GM12878 (cell line): ENCODE data around the gene PDCD11. TPM values are rescaled to one million over a fixed set of nuclear protein-coding genes. Genes with fewer than 3 reads are reported as not detected.

Experiments
- ATAC-seq: fragments of 200-7000 bp; cut with Tn5 transposase; 3 replicates; pipeline ENCODE4 v1.9.1; 2020; ENCODE audit warnings: mild to moderate bottlenecking, moderate library complexity
- BruUV-seq: library from RNA; stranded (reverse); fragments of 400-500 nt; replicated peaks from 2 replicates; lab custom pipeline; 2021; lab: Mats Ljungman, UMichigan
- CTCF ChIA-PET: fragments of 300-600 bp; sonication (Branson Sonifier 250); formaldehyde crosslinking; extraction: SDS; loops from one replicate; lab custom pipeline; 2021; ENCODE audit warnings: inconsistent platforms; lab: Yijun Ruan, JAX
- POLR2A ChIA-PET: fragments of 350-600 bp; formaldehyde crosslinking; extraction: SDS; loops from one replicate; lab custom pipeline; 2021; ENCODE audit warnings: inconsistent platforms; lab: Charles Lee
- RAD21 ChIA-PET: fragments of 300-600 bp; sonication (Branson Sonifier 250); formaldehyde crosslinking; loops from one replicate; lab custom pipeline; 2023; ENCODE audit warnings: antibody characterized with exemption; ENCODE audit not compliant: unreplicated experiment; lab: Charles Lee
- SMC1A ChIA-PET: fragments of 300-600 bp; sonication (Branson Sonifier 250); formaldehyde crosslinking; loops from one replicate; lab custom pipeline; 2023; ENCODE audit not compliant: unreplicated experiment, uncharacterized antibody; lab: Charles Lee
- DNase-seq: peaks from one replicate; pipeline ENCODE4 v3.0.0-alpha.2; 2011; ENCODE audit warnings: low read depth, low spot score
- FAIRE-seq: peaks from 3 replicates; lab custom pipeline; 2011; peaks lifted over from hg19 to GRCh38; lab: Jason Lieb, UNC
- H2AFZ ChIP-seq: 2 replicates; pipeline ENCODE4 v1.6.0; 2011; ENCODE audit warnings: low read depth, low read length, control low read depth; ENCODE audit not compliant: control insufficient read depth
- H3K27ac ChIP-seq: 2 replicates; pipeline ENCODE4 v1.5.1; 2011; ENCODE audit warnings: control low read depth; ENCODE audit not compliant: control insufficient read depth, insufficient read depth
- H3K27me3 ChIP-seq, 2 experiments: replicated peaks in 1 of 2; 2 replicates each; pipeline versions ENCODE4 v1.6.0 to v1.6.1; 2011; ENCODE audit warnings: low read length in 1 of 2; ENCODE audit not compliant: control insufficient read depth in 2 of 2, insufficient read depth in 2 of 2
- H3K36me3 ChIP-seq, 2 experiments: 2 replicates each; pipeline ENCODE4 v1.5.1; 2011; ENCODE audit warnings: low read length in 1 of 2; ENCODE audit not compliant: control insufficient read depth in 2 of 2, insufficient read depth in 2 of 2
- H3K4me1 ChIP-seq: 2 replicates; pipeline ENCODE4 v1.6.1; 2011; ENCODE audit warnings: mild to moderate bottlenecking, low read length, moderate library complexity, mixed read lengths; ENCODE audit not compliant: control insufficient read depth, insufficient read depth
- H3K4me2 ChIP-seq: 2 replicates; pipeline ENCODE4 v1.6.0; 2011; ENCODE audit warnings: control low read depth; ENCODE audit not compliant: control insufficient read depth, insufficient read depth
- H3K4me3 ChIP-seq: fragments of 200-600 bp; sonication (generic); 2 replicates; pipeline ENCODE4 v1.5.1; 2016
- H3K79me2 ChIP-seq: 2 replicates; pipeline ENCODE4 v1.6.0; 2011; ENCODE audit warnings: low read length; ENCODE audit not compliant: control insufficient read depth, insufficient read depth
- H3K9ac ChIP-seq: 2 replicates; pipeline ENCODE4 v1.8.0; 2011; ENCODE audit warnings: low read length, control low read depth, mixed read lengths; ENCODE audit not compliant: control insufficient read depth, insufficient read depth
- H3K9me3 ChIP-seq: replicated peaks from 3 replicates; pipeline ENCODE4 v1.5.1; 2011; ENCODE audit warnings: mild to moderate bottlenecking, low read length; ENCODE audit not compliant: control insufficient read depth, insufficient read depth
- H4K20me1 ChIP-seq: 2 replicates; pipeline ENCODE4 v1.6.0; 2011; ENCODE audit not compliant: control insufficient read depth, insufficient read depth
- BRCA1 ChIP-seq: IDR thresholded peaks from 2 replicates; pipeline ENCODE4 v1.6.1; 2011; ENCODE audit warnings: low read depth, low read length, improper control_type of control experiment
- EGR1 ChIP-seq, 2 experiments: IDR thresholded peaks; 1 replicate in 1 of 2; 2 replicates in 1 of 2; pipeline ENCODE4 v1.6.1; 2011 to 2012; ENCODE audit warnings: low read depth in 2 of 2, low read length in 2 of 2, borderline replicate concordance in 1 of 2, mild to moderate bottlenecking in 1 of 2, moderate library complexity in 1 of 2
- JUND ChIP-seq: IDR thresholded peaks from 2 replicates; pipeline ENCODE4 v1.6.1; 2012; ENCODE audit warnings: low read depth, mild to moderate bottlenecking, low read length, improper control_type of control experiment, moderate library complexity
- KDM1A ChIP-seq: fragments of 200-600 bp; sonication (generic); IDR thresholded peaks from 2 replicates; pipeline ENCODE4 v1.6.1; 2016; ENCODE audit warnings: borderline replicate concordance
- LARP7 ChIP-seq: fragments of 450-650 bp; IDR thresholded peaks from 2 replicates; pipeline ENCODE4 v1.6.1; 2017; ENCODE audit warnings: mild to moderate bottlenecking
- MTA2 ChIP-seq: fragments of 450-650 bp; IDR thresholded peaks from 2 replicates; pipeline ENCODE4 v1.6.1; 2016; ENCODE audit warnings: low read depth, mild to moderate bottlenecking, moderate library complexity
- NR2C2 ChIP-seq: IDR thresholded peaks from 2 replicates; pipeline ENCODE4 v1.6.1; 2011; ENCODE audit warnings: borderline replicate concordance, low read depth; ENCODE audit not compliant: control insufficient read depth, insufficient read length
- POU2F2 ChIP-seq: IDR thresholded peaks from 3 replicates; pipeline ENCODE4 v1.6.1; 2011; ENCODE audit warnings: low read depth, mild to moderate bottlenecking, low read length, borderline replicate concordance
- REST ChIP-seq: IDR thresholded peaks from 2 replicates; pipeline ENCODE4 v1.6.1; 2012; ENCODE audit warnings: mild to moderate bottlenecking, low read depth, low read length
- STAT3 ChIP-seq: IDR thresholded peaks from 2 replicates; pipeline ENCODE4 v1.6.1; 2011; ENCODE audit warnings: low read depth, low read length, improper control_type of control experiment
- YY1 ChIP-seq: IDR thresholded peaks from 2 replicates; pipeline ENCODE4 v1.6.1; 2011; ENCODE audit warnings: low read depth, mild to moderate bottlenecking, low read length
- ZBED1 ChIP-seq: IDR thresholded peaks from 2 replicates; pipeline ENCODE4 v1.6.1; 2016; ENCODE audit warnings: borderline replicate concordance
- ZZZ3 ChIP-seq: IDR thresholded peaks from 2 replicates; pipeline ENCODE4 v1.6.1; 2011; ENCODE audit warnings: low read depth; ENCODE audit not compliant: control insufficient read depth, insufficient read length
- WGBS: methylation state at CpG from one replicate; pipeline ENCODE4 v1.1.6; 2016; ENCODE audit warnings: low lambda C conversion rate; ENCODE audit not compliant: insufficient replicate concordance, insufficient coverage; ENCODE audit errors: missing lambda C conversion rate; 5-methylcytosine and 5-hydroxymethylcytosine counted together
- in situ Hi-C: fragments of 300-500 bp; cut with MboI; formaldehyde crosslinking; loops from 9 replicates; pipeline ENCODE4 v1.14.3; 2018; ENCODE audit warnings: mixed read lengths
- intact Hi-C: fragments of 100-400 bp; cut with micrococcal nuclease; formaldehyde crosslinking; loops from one replicate; pipeline ENCODE4 v1.14.2; 2022; ENCODE audit not compliant: unreplicated experiment
- polyA plus RNA-seq, 11 experiments: library from polyadenylated mRNA; depleted of rRNA in 4 of 11; unstranded in 6 of 11; stranded (reverse) in 5 of 11; fragments of >200 nt; fragmentation: Nextera tagmentation in 4 of 11; fragmentation: Illumina TruSeq in 1 of 11; extraction: Ambion mirVana in 4 of 11; extraction: Trizol in 1 of 11; gene quantifications; 1 replicate in 1 of 11; 2 replicates in 10 of 11; pipeline versions ENCODE4 v1.2.1 to v1.2.3, GENCODE V29; 2011 to 2016; ENCODE audit warnings: inconsistent platforms in 2 of 11, missing spikeins in 2 of 11, low read depth in 1 of 11
- total RNA-seq, 4 experiments: library from RNA; depleted of rRNA in 3 of 4; stranded (reverse); fragments of >200 nt in 3 of 4; fragmentation: Illumina TruSeq in 1 of 4; extraction: Trizol in 1 of 4; gene quantifications; 2 replicates each; pipeline versions ENCODE4 v1.2.1 to v1.2.3, GENCODE V29; 2013 to 2021
- TF ChIP-seq, protein P1 (sequence below): IDR thresholded peaks from 2 replicates; pipeline ENCODE4 v1.6.1; 2012; ENCODE audit warnings: low read length, inconsistent platforms
- TF ChIP-seq, protein P2 (sequence below): IDR thresholded peaks from 2 replicates; pipeline ENCODE4 v1.6.1; 2012; ENCODE audit warnings: improper control_type of control experiment, low read depth, low read length; ENCODE audit not compliant: insufficient replicate concordance

The PDCD11 gene
- total and polyA plus RNA-seq, 10 of the 15 experiments (the other 5 are each of a cell fraction or from before 2014, with no cell fraction given): 13.9 to 69.7 (median 44.8) TPM

- WGBS: 79% methylated on average over 8 of the region's 8 CpGs
- intact Hi-C loops (no loop called here), in situ Hi-C loops (no loop called here)
- RAD21 ChIA-PET: no interaction called here
- ATAC-seq: no peak
- Histone ChIP-seq H3K27ac (no peak overlapping the region), H3K9ac (no peak overlapping the region), H3K36me3 (peaks cover 42 to 54% of the 10 kb centered on the region in 2 experiments), H3K4me2 (no peak overlapping the region), H3K4me1 (0 out of 2 replicates have a peak, but pooled peaks cover 2% of the 10 kb centered on the region), H3K9me3 (no peaks in the 10 kb centered on the region), H3K79me2 (no peaks in the 10 kb centered on the region), H2AFZ (no peak overlapping the region), H4K20me1 (no peaks in the 10 kb centered on the region), H3K27me3 (no peaks in the 10 kb centered on the region), H3K4me3 (no peak overlapping the region)
- POLR2A ChIA-PET: interaction anchor here (1.5 kb wide), 1 partner anchor 10 kb away, joined by 4 read pairs; no protein-coding TSS in a partner anchor
- no TSS peak for BruUV-seq
- no peak for DNase-seq
- CTCF ChIA-PET: interaction anchor here (1.1 to 17.8 kb wide), 2 partner anchors 14 to 36 kb away, joined by 3 to 163 read pairs; partner anchors contain the start of gene CALHM3
- SMC1A ChIA-PET: interaction anchor here (1.0 kb wide), 1 partner anchor 34 kb away, joined by 3 read pairs; no protein-coding TSS in a partner anchor
- FAIRE-seq: no peak
- TF ChIP-seq ZZZ3 (no peak), YY1 (no peak), EGR1 (IDR thresholded peaks at IDR 0.05; ENCODE audit: borderline replicate concordance in 1 of 2, low read depth in 2 of 2, low read length in 2 of 2) (no peak), LARP7 (no peak), JUND (no peak), KDM1A (no peak), NR2C2 (no peak), POU2F2 (no peak), REST (no peak), BRCA1 (no peak), MTA2 (no peak), ZBED1 (no peak), STAT3 (no peak)
- TF ChIP-seq, protein P1, sequence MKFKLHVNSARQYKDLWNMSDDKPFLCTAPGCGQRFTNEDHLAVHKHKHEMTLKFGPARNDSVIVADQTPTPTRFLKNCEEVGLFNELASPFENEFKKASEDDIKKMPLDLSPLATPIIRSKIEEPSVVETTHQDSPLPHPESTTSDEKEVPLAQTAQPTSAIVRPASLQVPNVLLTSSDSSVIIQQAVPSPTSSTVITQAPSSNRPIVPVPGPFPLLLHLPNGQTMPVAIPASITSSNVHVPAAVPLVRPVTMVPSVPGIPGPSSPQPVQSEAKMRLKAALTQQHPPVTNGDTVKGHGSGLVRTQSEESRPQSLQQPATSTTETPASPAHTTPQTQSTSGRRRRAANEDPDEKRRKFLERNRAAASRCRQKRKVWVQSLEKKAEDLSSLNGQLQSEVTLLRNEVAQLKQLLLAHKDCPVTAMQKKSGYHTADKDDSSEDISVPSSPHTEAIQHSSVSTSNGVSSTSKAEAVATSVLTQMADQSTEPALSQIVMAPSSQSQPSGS: no peak
- TF ChIP-seq, protein P2, sequence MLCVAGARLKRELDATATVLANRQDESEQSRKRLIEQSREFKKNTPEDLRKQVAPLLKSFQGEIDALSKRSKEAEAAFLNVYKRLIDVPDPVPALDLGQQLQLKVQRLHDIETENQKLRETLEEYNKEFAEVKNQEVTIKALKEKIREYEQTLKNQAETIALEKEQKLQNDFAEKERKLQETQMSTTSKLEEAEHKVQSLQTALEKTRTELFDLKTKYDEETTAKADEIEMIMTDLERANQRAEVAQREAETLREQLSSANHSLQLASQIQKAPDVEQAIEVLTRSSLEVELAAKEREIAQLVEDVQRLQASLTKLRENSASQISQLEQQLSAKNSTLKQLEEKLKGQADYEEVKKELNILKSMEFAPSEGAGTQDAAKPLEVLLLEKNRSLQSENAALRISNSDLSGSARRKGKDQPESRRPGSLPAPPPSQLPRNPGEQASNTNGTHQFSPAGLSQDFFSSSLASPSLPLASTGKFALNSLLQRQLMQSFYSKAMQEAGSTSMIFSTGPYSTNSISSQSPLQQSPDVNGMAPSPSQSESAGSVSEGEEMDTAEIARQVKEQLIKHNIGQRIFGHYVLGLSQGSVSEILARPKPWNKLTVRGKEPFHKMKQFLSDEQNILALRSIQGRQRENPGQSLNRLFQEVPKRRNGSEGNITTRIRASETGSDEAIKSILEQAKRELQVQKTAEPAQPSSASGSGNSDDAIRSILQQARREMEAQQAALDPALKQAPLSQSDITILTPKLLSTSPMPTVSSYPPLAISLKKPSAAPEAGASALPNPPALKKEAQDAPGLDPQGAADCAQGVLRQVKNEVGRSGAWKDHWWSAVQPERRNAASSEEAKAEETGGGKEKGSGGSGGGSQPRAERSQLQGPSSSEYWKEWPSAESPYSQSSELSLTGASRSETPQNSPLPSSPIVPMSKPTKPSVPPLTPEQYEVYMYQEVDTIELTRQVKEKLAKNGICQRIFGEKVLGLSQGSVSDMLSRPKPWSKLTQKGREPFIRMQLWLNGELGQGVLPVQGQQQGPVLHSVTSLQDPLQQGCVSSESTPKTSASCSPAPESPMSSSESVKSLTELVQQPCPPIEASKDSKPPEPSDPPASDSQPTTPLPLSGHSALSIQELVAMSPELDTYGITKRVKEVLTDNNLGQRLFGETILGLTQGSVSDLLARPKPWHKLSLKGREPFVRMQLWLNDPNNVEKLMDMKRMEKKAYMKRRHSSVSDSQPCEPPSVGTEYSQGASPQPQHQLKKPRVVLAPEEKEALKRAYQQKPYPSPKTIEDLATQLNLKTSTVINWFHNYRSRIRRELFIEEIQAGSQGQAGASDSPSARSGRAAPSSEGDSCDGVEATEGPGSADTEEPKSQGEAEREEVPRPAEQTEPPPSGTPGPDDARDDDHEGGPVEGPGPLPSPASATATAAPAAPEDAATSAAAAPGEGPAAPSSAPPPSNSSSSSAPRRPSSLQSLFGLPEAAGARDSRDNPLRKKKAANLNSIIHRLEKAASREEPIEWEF: no peak
These were observed 45.2 kb downstream of the PDCD11 start for GRCh38 chr10:103441611-103442010.
